Amniotic epithelial cell (primary cell): ENCODE results near the gene PRH2.

Experiments used
- DNase-seq: peaks from one replicate; pipeline ENCODE4 v3.0.0-alpha.2; 2010; ENCODE audit warnings: low read depth

The PRH2 gene

GRCh38 chr12:10960211-10960610 is 31.2 kb downstream of the PRH2 start:
- no peak for DNase-seq

- no peak for DNase-seq
Observed at GRCh38 chr12:10965476-10965875, 36.4 kb downstream of the PRH2 start.

- no peak for DNase-seq
Observed at GRCh38 chr12:10966314-10966713, 37.3 kb downstream of the PRH2 start.

GRCh38 chr12:10967409-10967808 is 38.4 kb downstream of the PRH2 start:
- DNase-seq, result no peak

DNA sequence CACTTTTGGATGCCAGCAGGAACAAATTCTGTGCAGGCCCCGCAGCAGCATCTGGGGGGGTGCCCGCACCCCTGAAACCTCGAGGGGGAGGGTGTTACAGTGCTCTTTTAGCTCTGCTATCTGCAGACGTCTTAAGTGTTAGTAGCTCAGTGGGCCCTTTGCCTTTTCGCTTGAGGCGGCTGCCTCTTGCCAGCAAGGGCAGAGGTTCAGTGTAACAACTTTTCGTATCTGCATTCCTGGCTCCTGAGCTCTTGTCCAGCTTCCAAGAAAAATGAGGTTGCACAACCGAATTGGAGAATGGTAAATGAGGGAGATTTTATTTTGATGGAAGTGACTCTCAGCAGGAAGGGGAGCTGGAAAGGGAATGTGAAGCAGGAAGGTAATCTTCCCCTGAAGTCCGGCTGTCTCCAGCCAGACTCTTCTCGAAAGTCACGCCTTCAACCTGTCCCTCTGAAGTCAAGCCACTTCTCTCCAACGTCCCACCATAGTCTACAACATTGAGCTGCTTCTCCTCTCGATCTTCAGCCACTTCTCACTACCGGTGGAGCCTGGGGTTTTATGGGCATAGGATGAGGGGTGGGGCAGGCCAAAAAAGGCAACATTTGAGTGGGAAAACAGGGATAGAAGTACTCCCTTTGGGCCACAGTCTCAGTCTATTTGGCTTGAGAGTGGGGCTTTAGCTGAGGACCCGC is 39.9 kb downstream of the PRH2 start:
- DNase-seq, result peak; percentile 63

DNA sequence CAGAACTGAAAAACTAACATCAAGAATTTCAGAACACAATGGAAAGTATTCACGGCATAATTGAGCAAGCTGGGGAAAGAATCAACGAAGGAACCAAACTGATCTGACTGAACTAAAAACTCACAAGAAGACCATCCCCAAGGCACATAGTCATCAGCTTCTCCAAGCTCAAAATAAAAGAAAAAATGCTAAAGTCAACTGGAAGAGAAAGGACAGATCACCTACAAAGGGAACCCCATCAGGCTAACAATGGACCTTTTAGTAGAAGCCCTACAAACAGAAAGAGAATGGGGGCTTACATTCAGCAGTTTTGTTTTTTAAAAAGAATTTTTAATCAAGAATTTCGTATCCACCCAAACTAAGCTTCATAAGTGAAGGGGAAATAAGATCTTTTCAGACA is 45.9 kb downstream of the PRH2 start:
- DNase-seq, result no peak

GRCh38 chr12:10982244-10982643 is 53.2 kb downstream of the PRH2 start:
- no peak for DNase-seq
